Stimulated activated naive CD8-positive, alpha-beta T cell treated with anti-CD3 and anti-CD28 coated beads, Interleukin-15, Interleukin-2, amounts not matched to agents 100 ng/mL and 50 ng/mL, for 24 hours (primary cell): Measurements from ENCODE around the gene DIAPH3.

Source experiments
- H3K27ac Mint-ChIP-seq: one replicate; pipeline ENCODE4 v1.8.0; 2021; ENCODE audit warnings: mild to moderate bottlenecking, mixed read lengths
- H3K27me3 Mint-ChIP-seq: one replicate; pipeline ENCODE4 v1.8.0; 2021; ENCODE audit warnings: mixed read lengths
- H3K36me3 Mint-ChIP-seq: one replicate; pipeline ENCODE4 v1.8.0; 2021; ENCODE audit warnings: low read depth, mixed read lengths
- H3K4me1 Mint-ChIP-seq: one replicate; pipeline ENCODE4 v1.8.0; 2021; ENCODE audit warnings: low read depth, mixed read lengths
- H3K4me3 Mint-ChIP-seq: one replicate; pipeline ENCODE4 v1.8.0; 2021; ENCODE audit warnings: mild to moderate bottlenecking, mixed read lengths
- H3K9me3 Mint-ChIP-seq: one replicate; pipeline ENCODE4 v1.8.0; 2021; ENCODE audit warnings: mixed read lengths

The DIAPH3 gene

GRCh38 chr13:59835569-59835968 lies 328.2 kb downstream of the DIAPH3 start:
- Mint-ChIP-seq H3K36me3 (no peaks in the 10 kb centered on the region), H3K9me3 (no peaks in the 10 kb centered on the region), H3K4me3 (no peak overlapping the region), H3K27me3 (no peaks in the 10 kb centered on the region), H3K4me1 (no peaks in the 10 kb centered on the region), H3K27ac (no peak overlapping the region)

GRCh38 chr13:59834801-59835200 lies 328.9 kb downstream of the DIAPH3 start:
- Mint-ChIP-seq H3K27me3 (no peaks in the 10 kb centered on the region), H3K4me1 (no peaks in the 10 kb centered on the region), H3K27ac (no peak overlapping the region), H3K4me3 (no peak overlapping the region), H3K9me3 (no peaks in the 10 kb centered on the region), H3K36me3 (no peaks in the 10 kb centered on the region)

- no peaks in the 10 kb centered on the region for H3K4me1 Mint-ChIP-seq
- H3K4me3 Mint-ChIP-seq = no peak overlapping the region
- no peaks in the 10 kb centered on the region for H3K9me3 Mint-ChIP-seq
- H3K36me3 Mint-ChIP-seq = no peaks in the 10 kb centered on the region
- H3K27ac Mint-ChIP-seq = no peak overlapping the region
- no peaks in the 10 kb centered on the region for H3K27me3 Mint-ChIP-seq
Observed at GRCh38 chr13:59829690-59830089, 334.0 kb downstream of the DIAPH3 start.

GRCh38 chr13:59823486-59823885 lies 340.2 kb downstream of the DIAPH3 start:
- H3K27me3 Mint-ChIP-seq = no peaks in the 10 kb centered on the region

GRCh38 chr13:59809564-59809963 lies 354.2 kb downstream of the DIAPH3 start:
- Mint-ChIP-seq H3K4me1 (no peaks in the 10 kb centered on the region), H3K27me3 (no peaks in the 10 kb centered on the region), H3K9me3 (no peaks in the 10 kb centered on the region), H3K27ac (no peak overlapping the region), H3K36me3 (no peaks in the 10 kb centered on the region), H3K4me3 (no peak overlapping the region)

More at GRCh38 chr13:59823486-59823885, 340.2 kb downstream of the DIAPH3 start:
- Mint-ChIP-seq H3K36me3 (no peaks in the 10 kb centered on the region), H3K27ac (no peak overlapping the region), H3K9me3 (no peaks in the 10 kb centered on the region), H3K4me3 (no peak overlapping the region), H3K4me1 (no peaks in the 10 kb centered on the region)

- H3K9me3 Mint-ChIP-seq = no peaks in the 10 kb centered on the region
- no peak overlapping the region for H3K27ac Mint-ChIP-seq
- H3K36me3 Mint-ChIP-seq = no peaks in the 10 kb centered on the region
- H3K27me3 Mint-ChIP-seq = no peaks in the 10 kb centered on the region
- no peak overlapping the region for H3K4me3 Mint-ChIP-seq
- H3K4me1 Mint-ChIP-seq = no peaks in the 10 kb centered on the region
Observed at GRCh38 chr13:59806801-59807200, 356.9 kb downstream of the DIAPH3 start.

- no peaks in the 10 kb centered on the region for H3K36me3 Mint-ChIP-seq
- H3K27me3 Mint-ChIP-seq = no peaks in the 10 kb centered on the region
- H3K4me3 Mint-ChIP-seq = no peak overlapping the region
- H3K4me1 Mint-ChIP-seq = no peaks in the 10 kb centered on the region
- no peaks in the 10 kb centered on the region for H3K9me3 Mint-ChIP-seq
- no peak overlapping the region for H3K27ac Mint-ChIP-seq
Observed at GRCh38 chr13:59801107-59801880, 362.4 kb downstream of the DIAPH3 start.

GRCh38 chr13:59793107-59793506 lies 370.6 kb downstream of the DIAPH3 start:
- no peaks in the 10 kb centered on the region for H3K27me3 Mint-ChIP-seq
- H3K9me3 Mint-ChIP-seq = no peaks in the 10 kb centered on the region
- H3K4me1 Mint-ChIP-seq = no peaks in the 10 kb centered on the region
- H3K27ac Mint-ChIP-seq = no peak overlapping the region
- no peak overlapping the region for H3K4me3 Mint-ChIP-seq
- H3K36me3 Mint-ChIP-seq = no peaks in the 10 kb centered on the region

- Mint-ChIP-seq H3K4me1 (no peaks in the 10 kb centered on the region), H3K4me3 (no peak overlapping the region), H3K27me3 (no peaks in the 10 kb centered on the region), H3K9me3 (no peaks in the 10 kb centered on the region), H3K27ac (no peak overlapping the region), H3K36me3 (no peaks in the 10 kb centered on the region)
Observed at GRCh38 chr13:59790626-59791025, 373.1 kb downstream of the DIAPH3 start.

GRCh38 chr13:59789558-59789957 lies 374.2 kb downstream of the DIAPH3 start:
- Mint-ChIP-seq H3K27ac (no peak overlapping the region), H3K4me3 (no peak overlapping the region), H3K27me3 (no peaks in the 10 kb centered on the region), H3K36me3 (no peaks in the 10 kb centered on the region), H3K4me1 (no peaks in the 10 kb centered on the region), H3K9me3 (no peaks in the 10 kb centered on the region)

- no peaks in the 10 kb centered on the region for H3K4me1 Mint-ChIP-seq
- H3K27me3 Mint-ChIP-seq = no peaks in the 10 kb centered on the region
- H3K27ac Mint-ChIP-seq = no peak overlapping the region
- no peaks in the 10 kb centered on the region for H3K36me3 Mint-ChIP-seq
- no peaks in the 10 kb centered on the region for H3K9me3 Mint-ChIP-seq
- no peak overlapping the region for H3K4me3 Mint-ChIP-seq
Observed at GRCh38 chr13:59787679-59788078, 376.0 kb downstream of the DIAPH3 start.

GRCh38 chr13:59782696-59783095 lies 381.0 kb downstream of the DIAPH3 start:
- Mint-ChIP-seq H3K27me3 (no peaks in the 10 kb centered on the region), H3K9me3 (no peaks in the 10 kb centered on the region), H3K27ac (no peak overlapping the region), H3K4me1 (no peaks in the 10 kb centered on the region), H3K4me3 (no peak overlapping the region), H3K36me3 (no peaks in the 10 kb centered on the region)

- no peak overlapping the region for H3K27ac Mint-ChIP-seq
- no peaks in the 10 kb centered on the region for H3K27me3 Mint-ChIP-seq
- no peaks in the 10 kb centered on the region for H3K9me3 Mint-ChIP-seq
- H3K4me3 Mint-ChIP-seq = no peak overlapping the region
- H3K36me3 Mint-ChIP-seq = no peaks in the 10 kb centered on the region
- H3K4me1 Mint-ChIP-seq = no peaks in the 10 kb centered on the region
Observed at GRCh38 chr13:59780058-59780457, 383.7 kb downstream of the DIAPH3 start.

GRCh38 chr13:59776924-59777690 lies 386.6 kb downstream of the DIAPH3 start:
- Mint-ChIP-seq H3K4me1 (no peaks in the 10 kb centered on the region), H3K9me3 (no peaks in the 10 kb centered on the region), H3K27ac (no peak overlapping the region), H3K27me3 (no peaks in the 10 kb centered on the region), H3K36me3 (no peaks in the 10 kb centered on the region), H3K4me3 (no peak overlapping the region)

GRCh38 chr13:59774491-59774971 lies 389.2 kb downstream of the DIAPH3 start:
- Mint-ChIP-seq H3K36me3 (no peaks in the 10 kb centered on the region), H3K27ac (no peak overlapping the region), H3K27me3 (no peaks in the 10 kb centered on the region), H3K9me3 (no peaks in the 10 kb centered on the region), H3K4me1 (no peaks in the 10 kb centered on the region), H3K4me3 (no peak overlapping the region)
